Measurements from ENCODE around the gene IRAK2.
"Not testable (repeated sequence)": the region's sequence is repeated elsewhere in the genome, so short reads cannot be mapped to it uniquely, and the experiment has no call there.

The IRAK2 gene

DNA sequence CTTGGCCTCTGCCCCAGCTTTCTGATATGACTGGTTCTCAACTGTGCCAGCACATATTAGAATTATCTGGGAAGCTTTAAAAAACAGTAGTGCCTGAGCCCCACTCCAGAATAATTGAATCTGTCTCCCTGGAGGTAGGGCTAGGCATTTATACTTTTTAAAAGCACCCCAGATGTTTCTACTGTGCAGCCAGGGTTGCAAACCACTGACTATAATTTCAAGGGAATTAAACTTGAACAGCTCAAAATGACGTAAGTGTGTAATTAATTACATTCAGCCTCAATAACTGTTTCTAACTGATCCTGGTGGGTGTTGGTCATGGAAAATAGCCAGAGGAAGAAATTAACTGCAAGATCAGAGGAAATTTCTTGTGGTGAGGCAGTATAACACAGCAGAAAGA lies 4.4 kb upstream of the IRAK2 start:
- TF ChIP-seq POLR2A (IDR thresholded peaks at IDR 0.05; ENCODE audit: low read depth, low read length) = no peak
- TF ChIP-seq POLR2AphosphoS5 (IDR thresholded peaks at IDR 0.05; ENCODE audit: low read depth, low read length) = no peak
- no peak for TF ChIP-seq POU2F2 (IDR thresholded peaks at IDR 0.05; ENCODE audit: low read depth, low read length)
- TF ChIP-seq SPI1 (IDR thresholded peaks at IDR 0.05; ENCODE audit: low read depth, low read length) = no peak
- no peak for TF ChIP-seq PAX5 (IDR thresholded peaks at IDR 0.05; ENCODE audit: insufficient read depth, low read length, severe bottlenecking)
- no peak for TF ChIP-seq TAF1 (IDR thresholded peaks at IDR 0.05; ENCODE audit: low read depth, low read length)
- DNase-seq (ENCODE audit: insufficient read length, low spot score) (no peak), FAIRE-seq (no peak)

DNA sequence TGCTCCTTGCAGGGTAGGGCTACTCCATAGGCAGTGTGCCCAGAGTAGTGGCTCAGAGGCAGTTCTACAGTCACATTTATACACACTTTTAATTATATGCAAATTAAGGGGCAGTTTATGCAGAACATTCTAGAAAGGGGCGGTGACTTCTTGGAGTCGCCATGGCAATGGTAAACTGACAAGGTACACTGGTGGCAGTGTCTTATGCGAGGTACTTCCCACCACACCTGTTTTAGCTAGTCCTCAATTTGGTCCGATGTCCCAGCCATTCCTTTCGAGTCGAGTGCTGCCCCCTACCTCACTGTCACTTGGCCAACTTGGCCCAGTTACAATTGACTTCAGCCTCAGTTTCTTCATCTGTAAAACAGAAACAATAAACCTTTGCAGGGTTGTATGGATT lies 3.8 kb upstream of the IRAK2 start:
- DNase-seq (ENCODE audit: insufficient read length, low spot score) (no peak), FAIRE-seq (no peak)
- TF ChIP-seq POLR2A (IDR thresholded peaks at IDR 0.05; ENCODE audit: low read depth, low read length) (no peak), POU2F2 (IDR thresholded peaks at IDR 0.05; ENCODE audit: low read depth, low read length) (no peak; the same call in 1 of the 2 replicates), TAF1 (IDR thresholded peaks at IDR 0.05; ENCODE audit: low read depth, low read length) (no peak), SPI1 (IDR thresholded peaks at IDR 0.05; ENCODE audit: low read depth, low read length) (no peak)

GRCh38 chr3:10162185-10162584 lies 2.5 kb upstream of the IRAK2 start:
- no peak for DNase-seq (ENCODE audit: insufficient read length, low spot score)

DNA sequence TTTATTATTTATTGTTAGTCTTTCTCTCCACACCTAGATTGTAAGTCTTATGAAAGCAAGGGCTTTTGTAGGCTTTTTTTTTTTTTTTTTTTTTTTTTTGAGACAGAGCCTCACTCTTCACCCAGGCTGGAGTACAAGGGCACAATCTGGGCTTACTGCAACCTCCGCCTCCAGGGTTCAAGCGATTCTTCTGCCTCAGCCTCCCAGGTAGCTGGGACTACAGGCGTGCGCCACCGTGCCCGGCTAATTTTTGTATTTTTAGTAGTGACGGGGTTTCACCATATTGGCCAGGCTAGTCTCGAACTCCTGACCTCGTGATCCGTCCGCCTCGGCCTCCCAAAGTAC lies 546 bp upstream of the IRAK2 start:
- DNase-seq (ENCODE audit: insufficient read length, low spot score); FAIRE-seq: not testable (repeated sequence)

More at GRCh38 chr3:10162185-10162584, 2.5 kb upstream of the IRAK2 start:
- TF ChIP-seq POU2F2 (IDR thresholded peaks at IDR 0.05; ENCODE audit: low read depth, low read length) (no peak), PAX5 (IDR thresholded peaks at IDR 0.05; ENCODE audit: insufficient read depth, low read length, severe bottlenecking) (no peak), SPI1 (IDR thresholded peaks at IDR 0.05; ENCODE audit: low read depth, low read length) (no peak; the same call in 1 of the 2 replicates), TAF1 (IDR thresholded peaks at IDR 0.05; ENCODE audit: low read depth, low read length) (no peak), POLR2AphosphoS5 (IDR thresholded peaks at IDR 0.05; ENCODE audit: low read depth, low read length) (no peak), POLR2A (IDR thresholded peaks at IDR 0.05; ENCODE audit: low read depth, low read length) (no peak)
- peak; percentile 13 for FAIRE-seq

- DNase-seq (ENCODE audit: insufficient read length, low spot score) = no peak
- FAIRE-seq = no peak
- TF ChIP-seq POLR2AphosphoS5 (IDR thresholded peaks at IDR 0.05; ENCODE audit: low read depth, low read length) (no peak), TAF1 (IDR thresholded peaks at IDR 0.05; ENCODE audit: low read depth, low read length) (no peak), PAX5 (IDR thresholded peaks at IDR 0.05; ENCODE audit: insufficient read depth, low read length, severe bottlenecking) (no peak), POU2F2 (IDR thresholded peaks at IDR 0.05; ENCODE audit: low read depth, low read length) (no peak), SPI1 (IDR thresholded peaks at IDR 0.05; ENCODE audit: low read depth, low read length) (no peak), POLR2A (IDR thresholded peaks at IDR 0.05; ENCODE audit: low read depth, low read length) (no peak)
These were observed 1.5 kb downstream of the IRAK2 start for GRCh38 chr3:10166213-10166604.

GRCh38 chr3:10169000-10169496 lies 4.3 kb downstream of the IRAK2 start:
- DNase-seq (ENCODE audit: insufficient read length, low spot score) = no peak
- no peak for TF ChIP-seq SPI1 (IDR thresholded peaks at IDR 0.05; ENCODE audit: low read depth, low read length)
- no peak for TF ChIP-seq POLR2A (IDR thresholded peaks at IDR 0.05; ENCODE audit: low read depth, low read length)
- TF ChIP-seq TAF1 (IDR thresholded peaks at IDR 0.05; ENCODE audit: low read depth, low read length) = no peak
- TF ChIP-seq POU2F2 (IDR thresholded peaks at IDR 0.05; ENCODE audit: low read depth, low read length) = no peak
- no peak for TF ChIP-seq PAX5 (IDR thresholded peaks at IDR 0.05; ENCODE audit: insufficient read depth, low read length, severe bottlenecking)
- no peak for TF ChIP-seq POLR2AphosphoS5 (IDR thresholded peaks at IDR 0.05; ENCODE audit: low read depth, low read length)
- FAIRE-seq = no peak

- TF ChIP-seq POU2F2 (IDR thresholded peaks at IDR 0.05; ENCODE audit: low read depth, low read length) (no peak), SPI1 (IDR thresholded peaks at IDR 0.05; ENCODE audit: low read depth, low read length) (no peak), POLR2A (IDR thresholded peaks at IDR 0.05; ENCODE audit: low read depth, low read length) (no peak)
- no peak for FAIRE-seq
- no peak for DNase-seq (ENCODE audit: insufficient read length, low spot score)
These were observed 6.3 kb downstream of the IRAK2 start for GRCh38 chr3:10170915-10171478.

GRCh38 chr3:10173095-10173925 lies 8.6 kb downstream of the IRAK2 start:
- no peak for DNase-seq (ENCODE audit: insufficient read length, low spot score)
- peak; percentile 5 for FAIRE-seq
- TF ChIP-seq POLR2A (IDR thresholded peaks at IDR 0.05; ENCODE audit: low read depth, low read length) (no peak), TAF1 (IDR thresholded peaks at IDR 0.05; ENCODE audit: low read depth, low read length) (no peak), POLR2AphosphoS5 (IDR thresholded peaks at IDR 0.05; ENCODE audit: low read depth, low read length) (no peak), PAX5 (IDR thresholded peaks at IDR 0.05; ENCODE audit: insufficient read depth, low read length, severe bottlenecking) (no peak), POU2F2 (IDR thresholded peaks at IDR 0.05; ENCODE audit: low read depth, low read length) (no peak), SPI1 (IDR thresholded peaks at IDR 0.05; ENCODE audit: low read depth, low read length) (no peak)

- DNase-seq (ENCODE audit: insufficient read length, low spot score) = no peak
- FAIRE-seq = no peak
These were observed 9.3 kb downstream of the IRAK2 start for GRCh38 chr3:10173926-10174435.

DNA sequence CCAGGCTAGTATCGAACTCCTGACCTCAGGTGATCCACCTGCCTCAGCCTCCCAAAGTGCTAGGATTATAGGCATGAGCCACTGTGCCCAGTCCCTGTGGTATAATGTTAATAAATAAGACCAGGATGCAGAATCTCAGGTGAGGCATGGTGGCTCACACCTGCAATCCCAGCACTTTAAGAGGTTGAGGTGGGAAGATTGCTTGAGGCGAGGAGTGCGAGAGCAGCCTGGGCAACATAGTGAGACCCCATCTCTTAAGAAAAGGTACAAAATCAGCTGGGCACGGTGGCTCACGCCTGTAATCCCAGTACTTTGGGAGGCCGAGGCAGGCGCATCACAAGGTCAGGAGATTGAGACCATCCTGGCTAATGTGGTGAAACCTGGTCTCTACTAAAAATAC lies 10.6 kb downstream of the IRAK2 start:
- not testable (repeated sequence) for FAIRE-seq; DNase-seq (ENCODE audit: insufficient read length, low spot score)

More at GRCh38 chr3:10173926-10174435, 9.3 kb downstream of the IRAK2 start:
- TF ChIP-seq PAX5 (IDR thresholded peaks at IDR 0.05; ENCODE audit: insufficient read depth, low read length, severe bottlenecking) (no peak), SPI1 (IDR thresholded peaks at IDR 0.05; ENCODE audit: low read depth, low read length) (no peak), POLR2A (IDR thresholded peaks at IDR 0.05; ENCODE audit: low read depth, low read length) (no peak), TAF1 (IDR thresholded peaks at IDR 0.05; ENCODE audit: low read depth, low read length) (no peak), POLR2AphosphoS5 (IDR thresholded peaks at IDR 0.05; ENCODE audit: low read depth, low read length) (no peak), POU2F2 (IDR thresholded peaks at IDR 0.05; ENCODE audit: low read depth, low read length) (no peak)

GRCh38 chr3:10176150-10176549 lies 11.4 kb downstream of the IRAK2 start:
- DNase-seq (ENCODE audit: insufficient read length, low spot score); FAIRE-seq: not testable (repeated sequence)

Measured in GM12891 (cell line).